MCF 10A (cell line): ENCODE results near the gene IFT27. TPM values are rescaled to one million over a fixed set of nuclear protein-coding genes. Genes with fewer than 3 reads are reported as not detected.

ENCODE experiments used
- Bru-seq: library from RNA; stranded (reverse); fragments of 400-500 nt; gene quantifications from one replicate; lab custom pipeline; 2021; lab: Mats Ljungman, UMichigan
- BruChase-seq, 2 experiments: library from RNA; stranded (reverse); fragments of 400-500 nt; gene quantifications; one replicate each; lab custom pipeline; 2021; lab: Mats Ljungman, UMichigan
- BruUV-seq: library from RNA; stranded (reverse); fragments of 400-500 nt; replicated peaks from 2 replicates; lab custom pipeline; 2021; lab: Mats Ljungman, UMichigan
- CTCF ChIA-PET: fragments of 300-600 bp; sonication (Branson Sonifier 250); formaldehyde crosslinking; extraction: SDS; loops from one replicate; lab custom pipeline; 2021; ENCODE audit warnings: antibody characterized with exemption, inconsistent platforms; lab: Yijun Ruan, JAX
- POLR2A ChIA-PET: fragments of 300-600, 350-650 bp; sonication (Branson Sonifier 250); formaldehyde crosslinking; extraction: SDS; loops from one replicate; lab custom pipeline; 2020; ENCODE audit warnings: antibody characterized with exemption, inconsistent platforms; lab: Yijun Ruan, JAX
- DNase-seq: peaks from one replicate; pipeline ENCODE4 v3.0.0-alpha.2; 2018; ENCODE audit not compliant: unreplicated experiment
- H3K27ac Mint-ChIP-seq: one replicate; pipeline ENCODE4 v1.8.0; 2022; ENCODE audit warnings: mild to moderate bottlenecking, low read depth, mixed read lengths; ENCODE audit not compliant: unreplicated experiment
- H3K27me3 Mint-ChIP-seq: one replicate; pipeline ENCODE4 v1.8.0; 2022; ENCODE audit warnings: mixed read lengths; ENCODE audit not compliant: insufficient read depth, unreplicated experiment
- H3K36me3 Mint-ChIP-seq: one replicate; pipeline ENCODE4 v1.8.0; 2022; ENCODE audit warnings: mild to moderate bottlenecking, moderate library complexity, mixed read lengths; ENCODE audit not compliant: insufficient read depth, unreplicated experiment
- H3K4me1 Mint-ChIP-seq: one replicate; pipeline ENCODE4 v1.8.0; 2022; ENCODE audit warnings: mixed read lengths; ENCODE audit not compliant: insufficient read depth, unreplicated experiment
- H3K4me3 Mint-ChIP-seq: one replicate; pipeline ENCODE4 v1.8.0; 2022; ENCODE audit warnings: mild to moderate bottlenecking, moderate library complexity, mixed read lengths; ENCODE audit not compliant: unreplicated experiment
- H3K9me3 Mint-ChIP-seq: one replicate; pipeline ENCODE4 v1.8.0; 2022; ENCODE audit warnings: mixed read lengths; ENCODE audit not compliant: unreplicated experiment
- intact Hi-C: fragments of 100-400 bp; cut with micrococcal nuclease; formaldehyde crosslinking; loops from 2 replicates; pipeline ENCODE4 v1.14.1; 2022
- long read RNA-seq: library from polyadenylated mRNA; stranded (forward); transcript quantifications from one replicate; pipeline ENCODE4 v2.0.0, GENCODE V29; 2022
- total RNA-seq: library from RNA; stranded (reverse); gene quantifications from 2 replicates; pipeline ENCODE4 v1.2.3, GENCODE V29; 2022
- TF ChIP-seq, protein P1 (sequence below): fragments of 200-600 bp; IDR thresholded peaks from one replicate; pipeline ENCODE4 v1.8.0; 2022; ENCODE audit warnings: antibody characterized with exemption, mild to moderate bottlenecking; ENCODE audit not compliant: unreplicated experiment

Gene IFT27, protein sequence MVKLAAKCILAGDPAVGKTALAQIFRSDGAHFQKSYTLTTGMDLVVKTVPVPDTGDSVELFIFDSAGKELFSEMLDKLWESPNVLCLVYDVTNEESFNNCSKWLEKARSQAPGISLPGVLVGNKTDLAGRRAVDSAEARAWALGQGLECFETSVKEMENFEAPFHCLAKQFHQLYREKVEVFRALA
- 17.6 and 28.7 TPM in 2 replicates for total RNA-seq
- percentile 52 among the genes with signal in this experiment for Bru-seq, nascent RNA
- percentile 68 among the genes with signal in this experiment for BruChase-seq, experiment 1, labeled RNA remaining after a 6-hour chase
- percentile 66 among the genes with signal in this experiment for BruChase-seq, experiment 2, labeled RNA remaining after a 2-hour chase
- long read RNA-seq, transcript IFT27-205 (7 exons, 1,095 nt) = major isoform, 26 of 41 reads
- long read RNA-seq, partial matches to known transcripts = 5 of 41 reads
- long read RNA-seq, other reads (novel, unspliced or antisense) = 9 of 41 reads

DNA sequence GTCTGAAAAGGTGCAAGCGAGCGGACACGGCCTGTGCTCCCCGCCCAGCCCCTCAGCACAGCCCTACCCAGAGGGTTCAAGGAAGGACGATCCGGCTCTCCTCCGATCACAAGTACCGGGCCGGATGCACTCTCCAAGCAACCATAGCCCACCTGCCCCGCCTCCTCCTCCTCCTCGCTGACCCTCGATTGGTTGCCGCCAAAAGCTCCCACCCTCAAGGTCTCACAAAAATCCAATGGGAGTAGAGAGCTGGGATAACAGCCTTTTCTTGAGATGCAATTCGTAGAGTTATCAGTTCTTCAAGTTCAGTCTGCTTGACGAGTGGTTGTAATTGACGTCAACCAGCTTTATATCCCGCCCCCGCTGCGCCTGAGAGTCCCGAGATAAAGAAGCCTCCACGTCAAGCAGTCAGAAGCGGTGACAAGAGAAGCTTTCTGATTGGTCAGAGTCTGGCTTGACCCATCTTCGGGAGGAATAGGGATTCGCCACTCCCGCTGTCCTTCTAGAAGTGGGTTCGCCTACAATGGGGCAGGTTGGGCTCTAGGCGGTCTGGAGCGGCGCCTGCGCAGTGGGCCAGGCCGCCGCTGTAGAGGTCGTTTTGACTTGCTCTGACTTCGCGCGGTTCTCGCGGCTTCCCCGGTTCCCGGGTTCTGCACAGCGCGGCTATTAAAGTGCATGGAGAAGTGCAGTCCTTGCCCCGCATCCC lies at the start of gene IFT27:
Gene IFT27, minus strand, starts transcription at position 156 of the 706 bp plus-strand sequence. CDS start 412 bp downstream, outside the sequence.
- Mint-ChIP-seq H3K36me3 (peaks cover 4% of the 10 kb centered on the region), H3K9me3 (no peaks in the 10 kb centered on the region), H3K4me3 (peak within 1 kb of the TSS; percentile 84), H3K27me3 (no peaks in the 10 kb centered on the region), H3K4me1 (peaks cover 6% of the 10 kb centered on the region), H3K27ac (peak within 1 kb of the TSS; percentile 79)
- POLR2A ChIA-PET = interaction anchor here (0.6 to 4.2 kb wide), 27 partner anchors 9 to 969 kb away, joined by 3 to 69 read pairs (median 4); partner anchors contain the start of genes EIF3D, MPST and TST
- TF ChIP-seq, protein P1, sequence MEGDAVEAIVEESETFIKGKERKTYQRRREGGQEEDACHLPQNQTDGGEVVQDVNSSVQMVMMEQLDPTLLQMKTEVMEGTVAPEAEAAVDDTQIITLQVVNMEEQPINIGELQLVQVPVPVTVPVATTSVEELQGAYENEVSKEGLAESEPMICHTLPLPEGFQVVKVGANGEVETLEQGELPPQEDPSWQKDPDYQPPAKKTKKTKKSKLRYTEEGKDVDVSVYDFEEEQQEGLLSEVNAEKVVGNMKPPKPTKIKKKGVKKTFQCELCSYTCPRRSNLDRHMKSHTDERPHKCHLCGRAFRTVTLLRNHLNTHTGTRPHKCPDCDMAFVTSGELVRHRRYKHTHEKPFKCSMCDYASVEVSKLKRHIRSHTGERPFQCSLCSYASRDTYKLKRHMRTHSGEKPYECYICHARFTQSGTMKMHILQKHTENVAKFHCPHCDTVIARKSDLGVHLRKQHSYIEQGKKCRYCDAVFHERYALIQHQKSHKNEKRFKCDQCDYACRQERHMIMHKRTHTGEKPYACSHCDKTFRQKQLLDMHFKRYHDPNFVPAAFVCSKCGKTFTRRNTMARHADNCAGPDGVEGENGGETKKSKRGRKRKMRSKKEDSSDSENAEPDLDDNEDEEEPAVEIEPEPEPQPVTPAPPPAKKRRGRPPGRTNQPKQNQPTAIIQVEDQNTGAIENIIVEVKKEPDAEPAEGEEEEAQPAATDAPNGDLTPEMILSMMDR = no peak
- CTCF ChIA-PET = interaction anchor here (0.6 to 13.8 kb wide), 20 partner anchors 11 to 500 kb away, joined by 3 to 158 read pairs (median 4); no protein-coding TSS in a partner anchor
- no TSS peak for BruUV-seq
- intact Hi-C loops = loop anchor here (1.0 kb wide), 1 partner anchor 230 kb away; no protein-coding TSS in a partner anchor
- peak; percentile 100 for DNase-seq

DNA sequence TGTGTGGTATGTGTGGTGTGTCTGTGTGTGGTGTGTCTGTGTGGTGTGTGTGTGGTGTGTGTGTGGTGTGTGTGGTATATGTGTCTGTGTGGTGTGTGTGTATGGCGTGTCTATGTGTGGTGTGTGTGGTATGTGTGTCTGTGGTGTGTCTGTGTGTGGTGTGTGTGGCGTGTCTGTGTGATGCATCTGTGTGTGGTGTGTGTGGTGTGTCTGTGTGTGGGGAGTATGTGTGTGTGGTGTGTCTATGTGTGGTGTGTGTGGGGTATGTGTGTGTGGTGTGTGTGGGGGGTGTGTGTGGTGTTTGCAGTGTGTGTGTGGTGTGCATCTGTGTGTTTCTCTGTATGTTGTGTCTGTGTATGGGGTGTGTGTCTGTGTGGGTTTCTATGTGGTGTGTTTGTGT lies 48.7 kb upstream of the IFT27 start:
- Mint-ChIP-seq H3K9me3 (no peaks in the 10 kb centered on the region), H3K4me3 (no peak overlapping the region), H3K27ac (no peak overlapping the region), H3K27me3 (peaks cover 44% of the 10 kb centered on the region), H3K36me3 (no peaks in the 10 kb centered on the region), H3K4me1 (no peaks in the 10 kb centered on the region)
- POLR2A ChIA-PET = no interaction called here
- TF ChIP-seq, protein P1 = no peak
- CTCF ChIA-PET = no interaction called here
- BruUV-seq = no TSS peak
- no peak for DNase-seq
- intact Hi-C loops = no loop called here

DNA sequence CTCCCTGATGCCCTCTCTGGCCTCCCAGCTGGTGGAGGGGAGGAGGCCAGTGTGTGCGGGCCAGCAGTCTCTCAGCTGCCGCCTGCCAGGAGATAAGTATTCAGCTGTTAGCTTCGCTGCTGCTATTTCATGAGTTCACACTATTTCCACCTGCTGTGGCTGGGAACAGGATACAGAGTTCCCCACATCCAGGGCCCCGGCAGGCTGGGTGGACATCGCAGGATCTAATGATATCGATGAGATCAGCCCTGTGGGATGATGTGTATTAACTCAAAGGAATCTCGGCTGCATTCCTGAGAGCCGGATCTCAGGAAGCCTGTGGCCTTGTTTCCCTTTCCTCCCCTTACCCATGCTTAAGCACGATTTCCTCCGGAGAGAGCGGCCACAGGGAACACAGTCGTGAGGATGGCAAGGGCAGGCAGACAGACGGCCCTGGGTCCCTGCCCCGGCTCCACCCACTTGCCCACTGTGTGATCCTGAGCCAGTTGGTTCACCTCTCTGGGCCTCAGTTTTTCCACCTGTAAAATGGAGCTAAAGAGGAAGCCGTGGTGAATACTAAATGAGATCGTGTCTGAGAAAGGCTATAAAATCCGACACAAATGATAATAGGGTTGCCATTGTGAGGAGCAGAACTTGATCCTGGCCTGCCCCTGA lies 47.4 kb upstream of the IFT27 start:
- ChIA-PET CTCF (interaction anchor here (1.1 kb wide), 1 partner anchor 33 kb away, joined by 3 read pairs; no protein-coding TSS in a partner anchor), POLR2A (interaction anchor here (0.6 to 0.7 kb wide), 2 partner anchors 36 to 39 kb away, joined by 3 read pairs; no protein-coding TSS in a partner anchor)
- Mint-ChIP-seq H3K36me3 (no peaks in the 10 kb centered on the region), H3K4me3 (no peak overlapping the region), H3K9me3 (no peaks in the 10 kb centered on the region), H3K4me1 (no peaks in the 10 kb centered on the region), H3K27ac (no peak overlapping the region), H3K27me3 (peaks cover 57% of the 10 kb centered on the region)
- intact Hi-C loops = no loop called here
- BruUV-seq = no TSS peak
- no peak for DNase-seq
- TF ChIP-seq, protein P1 = no peak
